RWPE1 (cell line): ENCODE results near the gene CAMK1D.

Source experiments
- CTCF ChIA-PET: fragments of 350-600 bp; sonication (Branson Sonifier 250); formaldehyde crosslinking; extraction: SDS; loops from one replicate; lab custom pipeline; 2021; lab: Yijun Ruan, JAX
- POLR2A ChIA-PET: fragments of 400-600 bp; formaldehyde crosslinking; extraction: SDS; loops from one replicate; lab custom pipeline; 2020; ENCODE audit warnings: antibody characterized with exemption; ENCODE audit not compliant: low non-redundant PET; lab: Yijun Ruan, JAX
- DNase-seq: peaks from one replicate; pipeline ENCODE4 v3.0.0; 2012; ENCODE audit warnings: low spot score
- H3K27ac ChIP-seq: fragments of 450-650 bp; 2 replicates; pipeline ENCODE4 v1.5.1; 2017
- TF ChIP-seq, protein P1 (sequence below): fragments of 450-650 bp; conservative IDR thresholded peaks from 2 replicates; pipeline ENCODE4 v1.5.1; 2017; ENCODE audit warnings: low read depth, mild to moderate bottlenecking

CAMK1D gene

GRCh38 chr10:12838366-12838765 is 489.0 kb downstream of the CAMK1D start:
- no peak for DNase-seq
- CTCF ChIA-PET: interaction anchor here (0.6 kb wide), 1 partner anchor 119 kb away, joined by 3 read pairs; no protein-coding TSS in a partner anchor
- POLR2A ChIA-PET: no interaction called here
- TF ChIP-seq, protein P1, sequence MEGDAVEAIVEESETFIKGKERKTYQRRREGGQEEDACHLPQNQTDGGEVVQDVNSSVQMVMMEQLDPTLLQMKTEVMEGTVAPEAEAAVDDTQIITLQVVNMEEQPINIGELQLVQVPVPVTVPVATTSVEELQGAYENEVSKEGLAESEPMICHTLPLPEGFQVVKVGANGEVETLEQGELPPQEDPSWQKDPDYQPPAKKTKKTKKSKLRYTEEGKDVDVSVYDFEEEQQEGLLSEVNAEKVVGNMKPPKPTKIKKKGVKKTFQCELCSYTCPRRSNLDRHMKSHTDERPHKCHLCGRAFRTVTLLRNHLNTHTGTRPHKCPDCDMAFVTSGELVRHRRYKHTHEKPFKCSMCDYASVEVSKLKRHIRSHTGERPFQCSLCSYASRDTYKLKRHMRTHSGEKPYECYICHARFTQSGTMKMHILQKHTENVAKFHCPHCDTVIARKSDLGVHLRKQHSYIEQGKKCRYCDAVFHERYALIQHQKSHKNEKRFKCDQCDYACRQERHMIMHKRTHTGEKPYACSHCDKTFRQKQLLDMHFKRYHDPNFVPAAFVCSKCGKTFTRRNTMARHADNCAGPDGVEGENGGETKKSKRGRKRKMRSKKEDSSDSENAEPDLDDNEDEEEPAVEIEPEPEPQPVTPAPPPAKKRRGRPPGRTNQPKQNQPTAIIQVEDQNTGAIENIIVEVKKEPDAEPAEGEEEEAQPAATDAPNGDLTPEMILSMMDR: no peak
- no peak overlapping the region for H3K27ac ChIP-seq

- ChIA-PET CTCF (interaction anchor here (0.6 kb wide), 2 partner anchors 63 to 242 kb away, joined by 3 read pairs; no protein-coding TSS in a partner anchor), POLR2A (no interaction called here)
- TF ChIP-seq, protein P1: no peak
- no peak for DNase-seq
- no peak overlapping the region for H3K27ac ChIP-seq
These were observed 489.9 kb downstream of the CAMK1D start for GRCh38 chr10:12838995-12839927.

- no peak for DNase-seq
- TF ChIP-seq, protein P1: no peak
- CTCF ChIA-PET: interaction anchor here (0.6 kb wide), 1 partner anchor 242 kb away, joined by 3 read pairs; no protein-coding TSS in a partner anchor
These were observed 490.7 kb downstream of the CAMK1D start for GRCh38 chr10:12839941-12840611.

DNA sequence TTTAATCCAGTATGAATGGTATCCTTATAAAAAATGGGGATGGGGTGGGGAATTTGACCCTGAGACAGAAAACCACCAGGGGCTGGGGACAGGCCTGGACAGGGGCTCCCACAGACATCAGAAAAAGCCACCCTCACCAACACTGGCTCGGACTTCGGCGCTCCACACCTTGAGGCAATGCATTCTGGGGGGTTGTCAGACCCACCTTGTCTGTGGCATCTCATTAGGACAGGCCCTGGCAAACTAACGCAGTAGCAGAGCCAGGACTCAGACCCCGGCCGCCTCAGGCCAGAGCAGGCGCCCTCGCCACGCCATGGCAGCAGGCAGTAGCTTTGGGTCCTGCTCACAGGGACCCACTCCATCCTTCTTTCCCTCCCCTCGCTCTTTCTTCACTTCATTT is 492.1 kb downstream of the CAMK1D start:
- DNase-seq: no peak
- ChIA-PET POLR2A (no interaction called here), CTCF (interaction anchor here (0.6 kb wide), 1 partner anchor 1377 kb away, joined by 4 read pairs; no protein-coding TSS in a partner anchor)
- TF ChIP-seq, protein P1: no peak
- no peak overlapping the region for H3K27ac ChIP-seq

More at GRCh38 chr10:12839941-12840611, 490.7 kb downstream of the CAMK1D start:
- POLR2A ChIA-PET: no interaction called here
- H3K27ac ChIP-seq: no peak overlapping the region

DNA sequence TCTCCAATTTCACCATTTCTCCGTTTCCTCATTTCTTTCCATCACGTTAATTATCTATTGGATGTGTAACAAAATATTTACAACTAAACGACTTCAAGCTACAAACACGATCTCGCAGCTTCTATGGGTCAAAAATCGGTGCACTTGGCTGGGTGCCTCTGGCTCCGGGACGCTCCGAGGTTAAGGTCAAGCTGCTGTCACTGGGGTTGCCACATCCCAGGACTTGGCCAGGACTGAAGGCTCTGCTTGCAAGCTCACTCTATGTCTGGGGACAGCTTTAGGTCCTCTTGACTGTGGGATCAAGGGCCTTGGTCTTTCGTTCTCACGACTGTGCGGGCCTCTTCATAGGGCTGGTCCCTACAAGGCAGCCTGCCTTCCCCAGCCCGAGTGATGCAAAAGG is 492.5 kb downstream of the CAMK1D start:
- ChIA-PET CTCF (interaction anchor here (0.6 kb wide), 1 partner anchor 1377 kb away, joined by 4 read pairs; no protein-coding TSS in a partner anchor), POLR2A (no interaction called here)
- no peak overlapping the region for H3K27ac ChIP-seq
- DNase-seq: no peak
- TF ChIP-seq, protein P1: no peak

DNA sequence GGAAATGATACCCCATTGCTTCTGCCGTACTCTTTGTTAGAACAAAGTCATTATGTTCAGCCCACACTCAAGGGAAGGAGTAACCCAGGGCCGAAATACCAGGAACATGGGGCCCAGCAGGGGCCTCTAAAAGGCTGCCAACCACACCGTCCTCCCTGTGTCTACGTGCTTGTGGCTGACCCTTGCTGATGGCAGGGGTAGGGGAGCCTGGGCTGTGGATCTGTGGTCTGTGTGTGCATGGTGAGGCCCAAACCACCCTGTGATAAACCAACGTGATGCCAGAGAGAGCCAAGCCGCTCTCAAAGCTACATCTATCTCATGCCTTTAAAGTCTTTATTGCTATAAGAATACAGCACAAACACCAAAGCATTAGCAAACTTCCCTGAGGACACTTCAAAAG is 493.0 kb downstream of the CAMK1D start:
- POLR2A ChIA-PET: no interaction called here
- DNase-seq: no peak
- H3K27ac ChIP-seq: no peak overlapping the region
- CTCF ChIA-PET: no interaction called here
- TF ChIP-seq, protein P1: no peak
